ENCODE measurements around the gene P2RX7.

- TF ChIP-seq TAF1 (IDR thresholded peaks at IDR 0.05; ENCODE audit: low read depth, low read length) (no peak), POLR2A (IDR thresholded peaks at IDR 0.05; ENCODE audit: low read depth, low read length) (no peak), POLR2AphosphoS5 (IDR thresholded peaks at IDR 0.05; ENCODE audit: low read depth, low read length) (no peak), POU2F2 (IDR thresholded peaks at IDR 0.05; ENCODE audit: low read depth, low read length) (no peak)
These were observed 37.0 kb upstream of the P2RX7 start for GRCh38 chr12:121095544-121096198.
